Karpas-422 (cell line): ENCODE measurements around the gene DNAAF5. TPM values are rescaled to one million over a fixed set of nuclear protein-coding genes. Genes with fewer than 3 reads are reported as not detected.
A peak's percentile ranks its signal among the peaks of the same experiment; 100 is the strongest.

ENCODE experiments used
- DNase-seq: peaks from one replicate; pipeline ENCODE4 v3.0.0-alpha.2; 2015
- H2AFZ ChIP-seq: fragments of 200-600 bp; sonication (generic); 2 replicates; pipeline ENCODE4 v1.6.1; 2014; ENCODE audit warnings: antibody characterized with exemption, low read length, mixed read lengths
- H3K27ac ChIP-seq: fragments of 200-600 bp; sonication (generic); 2 replicates; pipeline ENCODE4 v1.5.1; 2014; ENCODE audit warnings: mild to moderate bottlenecking, low read length, moderate library complexity
- H3K27me3 ChIP-seq: fragments of 200-600 bp; sonication (generic); 2 replicates; pipeline ENCODE4 v1.6.1; 2014; ENCODE audit warnings: low read length, mixed read lengths
- H3K36me3 ChIP-seq: fragments of 200-600 bp; sonication (generic); 2 replicates; pipeline ENCODE4 v1.6.1; 2014; ENCODE audit warnings: low read length, mixed read lengths; ENCODE audit not compliant: insufficient read depth
- H3K4me1 ChIP-seq: fragments of 200-600 bp; sonication (generic); 2 replicates; pipeline ENCODE4 v1.6.1; 2014; ENCODE audit warnings: mild to moderate bottlenecking, low read length, mixed read lengths
- H3K4me2 ChIP-seq: fragments of 200-600 bp; sonication (generic); 2 replicates; pipeline ENCODE4 v1.6.1; 2014; ENCODE audit warnings: low read length, low read depth, mild to moderate bottlenecking; ENCODE audit not compliant: poor library complexity, severe bottlenecking
- H3K4me3 ChIP-seq: fragments of 200-600 bp; sonication (generic); 2 replicates; pipeline ENCODE4 v1.5.1; 2014; ENCODE audit warnings: mild to moderate bottlenecking, antibody characterized with exemption, low read length, mixed read lengths
- H3K79me2 ChIP-seq: fragments of 200-600 bp; sonication (generic); 2 replicates; pipeline ENCODE4 v1.6.1; 2014; ENCODE audit warnings: mild to moderate bottlenecking, low read length, mixed read lengths
- H3K9ac ChIP-seq: fragments of 200-600 bp; sonication (generic); 2 replicates; pipeline ENCODE4 v1.6.0; 2014; ENCODE audit warnings: low read length
- H3K9me2 ChIP-seq: fragments of 200-600 bp; sonication (generic), shearing (Covaris generic); replicated peaks from 2 replicates; pipeline ENCODE4 v1.6.0; 2014; ENCODE audit warnings: mild to moderate bottlenecking, low read length, moderate library complexity; ENCODE audit not compliant: insufficient read depth
- H3K9me3 ChIP-seq: fragments of 300-700, 200-600 bp; sonication (generic); 2 replicates; pipeline ENCODE4 v1.6.1; 2014; ENCODE audit warnings: low read length, mixed read lengths
- H4K20me1 ChIP-seq: fragments of 200-600 bp; sonication (generic); 2 replicates; pipeline ENCODE4 v1.6.1; 2014; ENCODE audit warnings: mild to moderate bottlenecking, antibody characterized with exemption, low read length, low read depth; ENCODE audit not compliant: insufficient read depth
- total RNA-seq: library from RNA; depleted of rRNA; stranded (reverse); fragments of >200 nt; shearing (Covaris generic); gene quantifications from 2 replicates; pipeline ENCODE4 v1.2.3, GENCODE V29; 2014; ENCODE audit warnings: low replicate concordance

Gene DNAAF5
- total RNA-seq, 1 experiment from 2014 or later: 22.6 TPM

- Histone ChIP-seq H3K27ac (no peak overlapping the region), H4K20me1 (peaks cover 11% of the 10 kb centered on the region; the same call in 1 of the 2 replicates)
These were observed 95.2 kb downstream of the DNAAF5 start for GRCh38 chr7:821688-822087.

GRCh38 chr7:822692-823276 lies 96.3 kb downstream of the DNAAF5 start:
- H4K20me1 ChIP-seq: peaks cover 13% of the 10 kb centered on the region; the same call in 1 of the 2 replicates
- no peak overlapping the region for H2AFZ ChIP-seq
- H3K9me2 ChIP-seq: no peaks in the 10 kb centered on the region
- H3K9me3 ChIP-seq: no peaks in the 10 kb centered on the region
- DNase-seq: no peak
- no peak overlapping the region for H3K4me3 ChIP-seq
- H3K4me1 ChIP-seq: peaks cover 21% of the 10 kb centered on the region
- peaks cover 98% of the 10 kb centered on the region for H3K79me2 ChIP-seq
- H3K9ac ChIP-seq: no peak overlapping the region
- H3K4me2 ChIP-seq: no peak overlapping the region
- H3K27ac ChIP-seq: no peak overlapping the region
- H3K36me3 ChIP-seq: no peaks in the 10 kb centered on the region
- no peaks in the 10 kb centered on the region for H3K27me3 ChIP-seq

More at GRCh38 chr7:821688-822087, 95.2 kb downstream of the DNAAF5 start:
- Histone ChIP-seq H3K27me3 (no peaks in the 10 kb centered on the region), H3K36me3 (no peaks in the 10 kb centered on the region), H3K9me3 (no peaks in the 10 kb centered on the region), H2AFZ (no peak overlapping the region), H3K4me1 (peaks cover 25% of the 10 kb centered on the region), H3K9me2 (no peaks in the 10 kb centered on the region), H3K79me2 (peaks cover 96% of the 10 kb centered on the region), H3K4me2 (no peak overlapping the region), H3K4me3 (no peak overlapping the region), H3K9ac (no peak overlapping the region)
- no peak for DNase-seq

- H3K4me2 ChIP-seq: no peak overlapping the region
- peaks cover 20% of the 10 kb centered on the region for H3K4me1 ChIP-seq
- no peaks in the 10 kb centered on the region for H3K27me3 ChIP-seq
- H3K9me2 ChIP-seq: no peaks in the 10 kb centered on the region
- H4K20me1 ChIP-seq: peaks cover 16% of the 10 kb centered on the region
- no peak overlapping the region for H3K9ac ChIP-seq
- H3K4me3 ChIP-seq: no peak overlapping the region
- DNase-seq: no peak
- peaks cover 98% of the 10 kb centered on the region for H3K79me2 ChIP-seq
- no peak overlapping the region for H2AFZ ChIP-seq
- H3K9me3 ChIP-seq: no peaks in the 10 kb centered on the region
- no peak overlapping the region for H3K27ac ChIP-seq
- no peaks in the 10 kb centered on the region for H3K36me3 ChIP-seq
These were observed 97.2 kb downstream of the DNAAF5 start for GRCh38 chr7:823649-824048.

GRCh38 chr7:824081-824480 lies 97.6 kb downstream of the DNAAF5 start:
- DNase-seq: no peak
- Histone ChIP-seq H3K9me3 (no peaks in the 10 kb centered on the region), H3K27me3 (no peaks in the 10 kb centered on the region), H3K36me3 (no peaks in the 10 kb centered on the region), H3K4me1 (peaks cover 25% of the 10 kb centered on the region), H3K9me2 (no peaks in the 10 kb centered on the region), H3K79me2 (peaks cover 98% of the 10 kb centered on the region), H3K9ac (no peak overlapping the region), H2AFZ (no peak overlapping the region), H3K4me3 (no peak overlapping the region), H3K4me2 (no peak overlapping the region), H4K20me1 (peaks cover 20% of the 10 kb centered on the region), H3K27ac (no peak overlapping the region)

GRCh38 chr7:824664-825063 lies 98.2 kb downstream of the DNAAF5 start:
- DNase-seq: no peak
- Histone ChIP-seq H4K20me1 (peaks cover 23% of the 10 kb centered on the region), H3K36me3 (no peaks in the 10 kb centered on the region), H3K9me2 (no peaks in the 10 kb centered on the region), H3K27me3 (no peaks in the 10 kb centered on the region), H2AFZ (no peak overlapping the region), H3K27ac (no peak overlapping the region), H3K4me3 (no peak overlapping the region), H3K9me3 (no peaks in the 10 kb centered on the region), H3K4me2 (no peak overlapping the region), H3K79me2 (peaks cover 95% of the 10 kb centered on the region), H3K4me1 (peaks cover 22% of the 10 kb centered on the region), H3K9ac (no peak overlapping the region)

- no peak overlapping the region for H3K9ac ChIP-seq
- H3K27ac ChIP-seq: no peak overlapping the region
- no peaks in the 10 kb centered on the region for H3K9me3 ChIP-seq
- peaks cover 26% of the 10 kb centered on the region for H4K20me1 ChIP-seq
- no peak overlapping the region for H2AFZ ChIP-seq
- H3K4me1 ChIP-seq: peaks cover 19% of the 10 kb centered on the region
- no peaks in the 10 kb centered on the region for H3K27me3 ChIP-seq
- DNase-seq: no peak
- H3K4me3 ChIP-seq: no peak overlapping the region
- no peaks in the 10 kb centered on the region for H3K9me2 ChIP-seq
- no peaks in the 10 kb centered on the region for H3K36me3 ChIP-seq
- no peak overlapping the region for H3K4me2 ChIP-seq
- peaks cover 95% of the 10 kb centered on the region for H3K79me2 ChIP-seq
These were observed 98.9 kb downstream of the DNAAF5 start for GRCh38 chr7:825386-825785.

GRCh38 chr7:826230-826917 lies 99.9 kb downstream of the DNAAF5 start:
- Histone ChIP-seq H3K27ac (no peak overlapping the region), H3K9ac (no peak overlapping the region), H4K20me1 (peaks cover 26% of the 10 kb centered on the region)

GRCh38 chr7:828793-829561 lies 102.5 kb downstream of the DNAAF5 start:
- Histone ChIP-seq H3K9me2 (no peaks in the 10 kb centered on the region), H3K4me3 (no peak overlapping the region), H3K9me3 (no peaks in the 10 kb centered on the region), H2AFZ (no peak overlapping the region), H3K4me1 (peaks cover 29% of the 10 kb centered on the region), H3K36me3 (no peaks in the 10 kb centered on the region), H3K9ac (no peak overlapping the region), H3K79me2 (peaks cover 90% of the 10 kb centered on the region), H3K27me3 (no peaks in the 10 kb centered on the region), H3K4me2 (no peak overlapping the region), H3K27ac (no peak overlapping the region), H4K20me1 (peaks cover 25% of the 10 kb centered on the region)
- no peak for DNase-seq

More at GRCh38 chr7:826230-826917, 99.9 kb downstream of the DNAAF5 start:
- Histone ChIP-seq H3K36me3 (no peaks in the 10 kb centered on the region), H3K9me2 (no peaks in the 10 kb centered on the region), H3K4me1 (peaks cover 21% of the 10 kb centered on the region), H2AFZ (no peak overlapping the region), H3K27me3 (no peaks in the 10 kb centered on the region), H3K79me2 (peaks cover 93% of the 10 kb centered on the region), H3K4me2 (no peak overlapping the region), H3K9me3 (no peaks in the 10 kb centered on the region), H3K4me3 (no peak overlapping the region)
- peak; percentile 25 for DNase-seq
